Measurements from ENCODE around the gene TMEM178B.

The TMEM178B gene

DNA sequence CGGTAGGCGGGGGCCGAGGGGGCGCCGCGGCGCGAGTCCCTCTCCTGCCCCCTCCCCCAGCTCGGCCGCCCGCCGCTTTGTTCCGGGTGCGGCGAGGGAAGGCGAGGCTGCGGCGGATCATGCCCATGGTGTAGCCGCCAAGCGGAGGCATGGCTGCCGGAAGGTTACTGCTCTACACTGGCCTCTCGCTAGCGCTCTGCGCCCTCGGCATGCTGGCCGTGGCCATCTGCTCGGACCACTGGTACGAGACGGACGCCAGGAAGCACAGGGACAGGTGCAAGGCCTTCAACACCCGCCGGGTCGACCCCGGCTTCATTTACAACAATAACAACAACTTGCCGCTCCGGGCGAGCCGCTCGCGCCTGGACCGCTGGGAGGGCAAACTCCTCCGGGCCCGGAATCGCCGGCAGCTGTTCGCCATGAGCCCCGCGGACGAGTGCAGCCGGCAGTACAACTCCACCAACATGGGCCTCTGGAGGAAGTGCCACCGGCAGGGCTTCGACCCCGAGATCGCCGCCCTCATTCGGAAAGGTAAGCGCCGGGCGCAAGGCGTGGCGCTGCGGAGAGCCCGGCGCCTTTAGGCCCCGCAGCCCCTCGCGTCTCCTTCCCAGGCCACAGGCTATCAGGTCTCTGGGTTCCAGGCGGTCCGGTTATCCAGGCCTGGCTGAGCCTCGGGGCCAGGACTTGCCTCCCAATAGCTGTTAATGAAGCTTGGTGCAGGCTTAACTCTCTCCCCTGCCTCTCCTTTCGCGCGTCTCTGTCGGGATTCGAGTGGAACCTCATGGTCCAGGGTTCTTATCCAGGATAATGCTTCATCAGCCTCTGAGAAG is 513 bp downstream of the TMEM178B start:
- H3K9me3 ChIP-seq (ENCODE audit: control insufficient read depth, insufficient read depth, low read length) = no peaks in the 10 kb centered on the region
- H3K27ac ChIP-seq (ENCODE audit: low read depth, low read length) = no peak overlapping the region
- peaks cover 4% of the 10 kb centered on the region for H3K4me1 ChIP-seq (ENCODE audit: control insufficient read depth, low read length)
- H3F3A ChIP-seq (ENCODE audit: control insufficient read depth, insufficient read depth) = no peaks in the 10 kb centered on the region
- H3K9me2 ChIP-seq (replicated peaks; ENCODE audit: control insufficient read depth, low read length) = no peaks in the 10 kb centered on the region
- peaks cover 76% of the 10 kb centered on the region for H3K27me3 ChIP-seq (ENCODE audit: control insufficient read depth, low read length)
- no peaks in the 10 kb centered on the region for H3K79me2 ChIP-seq (ENCODE audit: control insufficient read depth, low read length)
- H3K4me3 ChIP-seq (ENCODE audit: low read length) = 0 out of 2 replicates have a peak overlapping the region, but pooled peaks have one; percentile 14
- no peaks in the 10 kb centered on the region for H3K36me3 ChIP-seq (ENCODE audit: control insufficient read depth, low read length)
- peak overlapping the region; percentile 37 for H3K4me2 ChIP-seq (ENCODE audit: low read length)
- H4K20me1 ChIP-seq (ENCODE audit: control insufficient read depth, insufficient read depth, low read depth, low read length) = no peaks in the 10 kb centered on the region
- peak; percentile 93 for TF ChIP-seq EZH2phosphoT487 (IDR thresholded peaks at IDR 0.05; ENCODE audit: borderline replicate concordance, low read length)
- no peak for TF ChIP-seq CTCF (IDR thresholded peaks at IDR 0.05; ENCODE audit: low read depth, low read length, poor library complexity, severe bottlenecking)

DNA sequence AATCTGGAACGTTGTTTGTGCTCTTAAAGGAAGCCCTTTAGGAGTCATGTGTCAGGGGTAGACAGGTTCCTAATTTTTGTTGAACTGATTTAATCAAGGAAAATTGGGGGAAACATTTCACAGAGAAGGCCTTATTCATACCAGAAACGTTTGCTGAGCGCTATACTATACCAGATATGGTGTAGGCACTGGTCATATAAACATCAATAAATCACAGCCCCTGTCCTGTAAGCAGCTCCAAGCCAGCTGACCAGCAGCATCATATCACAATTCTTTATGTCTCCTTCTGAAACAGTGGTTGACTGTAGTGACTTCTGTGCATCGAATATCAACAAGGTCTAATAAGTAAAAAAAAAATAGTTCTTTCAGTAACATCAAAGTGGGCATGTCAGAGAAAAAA is 1.1 kb downstream of the TMEM178B start:
- Histone ChIP-seq H3K4me2 (ENCODE audit: low read length) (no peak overlapping the region), H3K27ac (ENCODE audit: low read depth, low read length) (no peak overlapping the region), H3K9me2 (replicated peaks; ENCODE audit: control insufficient read depth, low read length) (no peaks in the 10 kb centered on the region), H3K79me2 (ENCODE audit: control insufficient read depth, low read length) (no peaks in the 10 kb centered on the region), H3K4me1 (ENCODE audit: control insufficient read depth, low read length) (peaks cover 4% of the 10 kb centered on the region), H3K36me3 (ENCODE audit: control insufficient read depth, low read length) (no peaks in the 10 kb centered on the region), H3K9me3 (ENCODE audit: control insufficient read depth, insufficient read depth, low read length) (no peaks in the 10 kb centered on the region), H3K27me3 (ENCODE audit: control insufficient read depth, low read length) (peaks cover 72% of the 10 kb centered on the region), H3K4me3 (ENCODE audit: low read length) (no peak overlapping the region), H3F3A (ENCODE audit: control insufficient read depth, insufficient read depth) (no peaks in the 10 kb centered on the region), H4K20me1 (ENCODE audit: control insufficient read depth, insufficient read depth, low read depth, low read length) (no peaks in the 10 kb centered on the region)
- TF ChIP-seq CTCF (IDR thresholded peaks at IDR 0.05; ENCODE audit: low read depth, low read length, poor library complexity, severe bottlenecking) (no peak), EZH2phosphoT487 (IDR thresholded peaks at IDR 0.05; ENCODE audit: borderline replicate concordance, low read length) (no peak)

DNA sequence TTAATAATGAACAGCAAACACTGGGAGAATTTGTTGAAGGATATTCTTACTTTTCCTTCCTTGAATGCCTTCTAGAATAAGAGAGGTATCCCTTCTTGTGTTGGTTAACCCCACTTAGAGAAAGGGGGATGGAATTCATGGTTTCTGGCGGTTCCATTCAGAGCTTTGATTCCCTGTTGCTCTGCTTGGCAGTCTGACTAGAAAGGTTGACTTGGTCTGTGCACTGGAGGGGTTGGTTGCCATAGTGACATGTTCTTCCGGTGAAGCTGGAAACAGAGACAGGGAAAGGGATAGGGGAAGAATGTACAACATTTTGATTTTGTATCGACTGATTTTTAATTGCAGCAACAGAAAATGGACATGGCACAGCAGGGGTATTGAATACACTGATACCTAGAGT is 2.5 kb downstream of the TMEM178B start:
- H3K9me3 ChIP-seq (ENCODE audit: control insufficient read depth, insufficient read depth, low read length) = no peaks in the 10 kb centered on the region
- no peaks in the 10 kb centered on the region for H3K9me2 ChIP-seq (replicated peaks; ENCODE audit: control insufficient read depth, low read length)
- no peaks in the 10 kb centered on the region for H3K36me3 ChIP-seq (ENCODE audit: control insufficient read depth, low read length)
- H3K27me3 ChIP-seq (ENCODE audit: control insufficient read depth, low read length) = peaks cover 60% of the 10 kb centered on the region
- no peak overlapping the region for H3K4me3 ChIP-seq (ENCODE audit: low read length)
- H4K20me1 ChIP-seq (ENCODE audit: control insufficient read depth, insufficient read depth, low read depth, low read length) = no peaks in the 10 kb centered on the region
- H3K4me1 ChIP-seq (ENCODE audit: control insufficient read depth, low read length) = peaks cover 3% of the 10 kb centered on the region
- H3K79me2 ChIP-seq (ENCODE audit: control insufficient read depth, low read length) = no peaks in the 10 kb centered on the region
- TF ChIP-seq EZH2phosphoT487 (IDR thresholded peaks at IDR 0.05; ENCODE audit: borderline replicate concordance, low read length) (no peak), CTCF (IDR thresholded peaks at IDR 0.05; ENCODE audit: low read depth, low read length, poor library complexity, severe bottlenecking) (no peak)
- H3K27ac ChIP-seq (ENCODE audit: low read depth, low read length) = no peak overlapping the region
- no peaks in the 10 kb centered on the region for H3F3A ChIP-seq (ENCODE audit: control insufficient read depth, insufficient read depth)
- H3K4me2 ChIP-seq (ENCODE audit: low read length) = no peak overlapping the region

All from DOHH2 (cell line).